Vagina (tissue), 2 donors: ENCODE results near the gene ETV2. TPM values are rescaled to one million over a fixed set of nuclear protein-coding genes. Genes with fewer than 3 reads are reported as not detected.
A peak's percentile ranks its signal among the peaks of the same experiment; 100 is the strongest.

Experiments used
- DNase-seq, 2 donors: peaks; one replicate each; pipeline ENCODE4 v3.0.0-alpha.2; 2017; ENCODE audit errors: extremely low spot score in 2 of 2
- H3K27ac ChIP-seq: fragments of 200-600 bp; sonication (generic); one replicate; pipeline ENCODE4 v1.5.1; 2019
- H3K27me3 ChIP-seq: fragments of 200-600 bp; sonication (generic); one replicate; pipeline ENCODE4 v1.5.1; 2019
- H3K36me3 ChIP-seq, 2 donors: fragments of 200-600 bp; sonication (generic); one replicate each; pipeline ENCODE4 v1.5.1; 2017 to 2019
- H3K4me1 ChIP-seq: fragments of 200-600 bp; sonication (generic); one replicate; pipeline ENCODE4 v1.5.1; 2019
- H3K4me3 ChIP-seq, 2 donors: fragments of 200-600 bp; sonication (generic); 1 replicate in 1 of 2; 2 replicates in 1 of 2; pipeline ENCODE4 v1.5.1; 2016 to 2019
- H3K9me3 ChIP-seq: fragments of 200-600 bp; sonication (generic); one replicate; pipeline ENCODE4 v1.5.1; 2019
- POLR2A ChIP-seq, 2 donors: fragments of 450-650 bp; IDR thresholded peaks; one replicate each; pipeline ENCODE4 v1.6.1; 2017; ENCODE audit warnings: antibody characterized with exemption in 2 of 2, mild to moderate bottlenecking in 2 of 2, moderate library complexity in 2 of 2
- POLR2AphosphoS5 ChIP-seq, 2 donors: sonication (generic); formaldehyde crosslinking; IDR thresholded peaks; one replicate each; pipeline ENCODE4 v1.9.0; 2017; ENCODE audit warnings: antibody characterized with exemption in 2 of 2, mild to moderate bottlenecking in 2 of 2, low read depth in 1 of 2; ENCODE audit not compliant: insufficient read depth in 1 of 2
- intact Hi-C: fragments of 100-400 bp; cut with DNase I; formaldehyde crosslinking; loops from one replicate; pipeline ENCODE4 v1.15.1; 2023
- total RNA-seq: library from RNA; depleted of rRNA; stranded (reverse); fragments of >200 nt; gene quantifications from one replicate; pipeline ENCODE4 v1.2.3, GENCODE V29; 2016
- TF ChIP-seq, protein P1 (sequence below), 3 experiments: fragments of 450-650 bp in 2 of 3; fragments of 200-600 bp in 1 of 3; sonication (generic) in 1 of 3; IDR thresholded peaks; one replicate each; pipeline ENCODE4 v1.5.1; 2017 to 2019; ENCODE audit warnings: antibody characterized with exemption in 3 of 3, mild to moderate bottlenecking in 2 of 3, moderate library complexity in 2 of 3

Gene ETV2
- total RNA-seq, 1 donor from 2014 or later: not detected

GRCh38 chr19:35669566-35669965 lies 28.0 kb downstream of the ETV2 start:
- no peak for DNase-seq
- H3K4me1 ChIP-seq: no peaks in the 10 kb centered on the region
- no peak overlapping the region for H3K4me3 ChIP-seq
- H3K27me3 ChIP-seq: no peaks in the 10 kb centered on the region
- H3K36me3 ChIP-seq: no peaks in the 10 kb centered on the region
- TF ChIP-seq, protein P1, sequence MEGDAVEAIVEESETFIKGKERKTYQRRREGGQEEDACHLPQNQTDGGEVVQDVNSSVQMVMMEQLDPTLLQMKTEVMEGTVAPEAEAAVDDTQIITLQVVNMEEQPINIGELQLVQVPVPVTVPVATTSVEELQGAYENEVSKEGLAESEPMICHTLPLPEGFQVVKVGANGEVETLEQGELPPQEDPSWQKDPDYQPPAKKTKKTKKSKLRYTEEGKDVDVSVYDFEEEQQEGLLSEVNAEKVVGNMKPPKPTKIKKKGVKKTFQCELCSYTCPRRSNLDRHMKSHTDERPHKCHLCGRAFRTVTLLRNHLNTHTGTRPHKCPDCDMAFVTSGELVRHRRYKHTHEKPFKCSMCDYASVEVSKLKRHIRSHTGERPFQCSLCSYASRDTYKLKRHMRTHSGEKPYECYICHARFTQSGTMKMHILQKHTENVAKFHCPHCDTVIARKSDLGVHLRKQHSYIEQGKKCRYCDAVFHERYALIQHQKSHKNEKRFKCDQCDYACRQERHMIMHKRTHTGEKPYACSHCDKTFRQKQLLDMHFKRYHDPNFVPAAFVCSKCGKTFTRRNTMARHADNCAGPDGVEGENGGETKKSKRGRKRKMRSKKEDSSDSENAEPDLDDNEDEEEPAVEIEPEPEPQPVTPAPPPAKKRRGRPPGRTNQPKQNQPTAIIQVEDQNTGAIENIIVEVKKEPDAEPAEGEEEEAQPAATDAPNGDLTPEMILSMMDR (IDR thresholded peaks at IDR 0.05): no peak
- TF ChIP-seq POLR2A (IDR thresholded peaks at IDR 0.05) (no peak), POLR2AphosphoS5 (IDR thresholded peaks at IDR 0.05; ENCODE audit: insufficient read depth in 1 of 2, low read depth in 1 of 2) (no peak)
- no peak overlapping the region for H3K27ac ChIP-seq
- H3K9me3 ChIP-seq: no peaks in the 10 kb centered on the region
- intact Hi-C loops: no loop called here

- intact Hi-C loops: no loop called here
- no peak for DNase-seq
- Histone ChIP-seq H3K9me3 (no peaks in the 10 kb centered on the region), H3K4me3 (no peak overlapping the region), H3K27ac (no peak overlapping the region), H3K36me3 (no peaks in the 10 kb centered on the region), H3K4me1 (no peaks in the 10 kb centered on the region), H3K27me3 (no peaks in the 10 kb centered on the region)
- TF ChIP-seq, protein P1 (IDR thresholded peaks at IDR 0.05): no peak
- no peak for TF ChIP-seq POLR2AphosphoS5 (IDR thresholded peaks at IDR 0.05; ENCODE audit: insufficient read depth in 1 of 2, low read depth in 1 of 2)
- TF ChIP-seq POLR2A (IDR thresholded peaks at IDR 0.05): no peak
Measured at GRCh38 chr19:35669974-35670373, 28.4 kb downstream of the ETV2 start.

- Histone ChIP-seq H3K36me3 (no peaks in the 10 kb centered on the region), H3K27me3 (no peaks in the 10 kb centered on the region), H3K9me3 (no peaks in the 10 kb centered on the region), H3K4me1 (no peaks in the 10 kb centered on the region), H3K4me3 (no peak overlapping the region), H3K27ac (no peak overlapping the region)
- no peak for DNase-seq
- TF ChIP-seq POLR2AphosphoS5 (IDR thresholded peaks at IDR 0.05; ENCODE audit: insufficient read depth in 1 of 2, low read depth in 1 of 2) (no peak), POLR2A (IDR thresholded peaks at IDR 0.05) (no peak)
- TF ChIP-seq, protein P1 (IDR thresholded peaks at IDR 0.05): no peak
- intact Hi-C loops: no loop called here
Measured at GRCh38 chr19:35670686-35671085, 29.1 kb downstream of the ETV2 start.

DNA sequence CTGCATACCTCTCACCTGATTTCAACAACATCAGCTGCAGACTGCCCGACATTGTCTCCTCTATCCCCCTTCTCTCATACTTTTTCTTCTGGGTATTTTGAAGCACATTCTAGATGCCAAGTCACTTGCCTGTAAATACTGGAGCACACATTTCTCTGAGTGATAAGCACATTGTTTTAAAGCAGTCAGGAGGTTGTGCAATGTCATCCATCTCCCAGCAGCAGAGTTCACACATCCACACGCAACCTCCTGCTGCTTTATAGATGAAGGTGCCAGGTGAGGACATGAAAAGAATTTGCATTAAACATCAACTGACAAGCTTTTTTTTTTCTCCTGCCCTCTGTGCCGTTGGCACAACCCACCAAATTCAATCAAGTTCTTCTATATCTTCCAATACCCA lies 30.3 kb downstream of the ETV2 start:
- DNase-seq: no peak
- Histone ChIP-seq H3K4me3 (no peak overlapping the region), H3K36me3 (no peaks in the 10 kb centered on the region), H3K9me3 (no peaks in the 10 kb centered on the region), H3K27me3 (no peaks in the 10 kb centered on the region), H3K27ac (no peak overlapping the region), H3K4me1 (no peaks in the 10 kb centered on the region)
- intact Hi-C loops: no loop called here
- TF ChIP-seq POLR2A (IDR thresholded peaks at IDR 0.05) (no peak), POLR2AphosphoS5 (IDR thresholded peaks at IDR 0.05; ENCODE audit: insufficient read depth in 1 of 2, low read depth in 1 of 2) (no peak)
- TF ChIP-seq, protein P1 (IDR thresholded peaks at IDR 0.05): no peak

- no peak overlapping the region for H3K27ac ChIP-seq
- peak overlapping the region; percentile 14 for H3K4me3 ChIP-seq
- H3K9me3 ChIP-seq: no peaks in the 10 kb centered on the region
- no peaks in the 10 kb centered on the region for H3K36me3 ChIP-seq
- no peaks in the 10 kb centered on the region for H3K27me3 ChIP-seq
- intact Hi-C loops: no loop called here
- DNase-seq: no peak
- TF ChIP-seq POLR2A (IDR thresholded peaks at IDR 0.05) (no peak), POLR2AphosphoS5 (IDR thresholded peaks at IDR 0.05; ENCODE audit: insufficient read depth in 1 of 2, low read depth in 1 of 2) (no peak)
- TF ChIP-seq, protein P1 (IDR thresholded peaks at IDR 0.05): no peak
- H3K4me1 ChIP-seq: no peaks in the 10 kb centered on the region
Measured at GRCh38 chr19:35673121-35673804, 31.7 kb downstream of the ETV2 start.
